Glomerular visceral epithelial cell (primary cell): Measurements from ENCODE around the gene CGREF1.
"Not testable (repeated sequence)": the region's sequence is repeated elsewhere in the genome, so short reads cannot be mapped to it uniquely, and the experiment has no call there.

Source experiments
- DNase-seq: peaks from one replicate; pipeline ENCODE4 v3.0.0-alpha.2; 2016; ENCODE audit errors: extremely low spot score

Gene CGREF1

DNA sequence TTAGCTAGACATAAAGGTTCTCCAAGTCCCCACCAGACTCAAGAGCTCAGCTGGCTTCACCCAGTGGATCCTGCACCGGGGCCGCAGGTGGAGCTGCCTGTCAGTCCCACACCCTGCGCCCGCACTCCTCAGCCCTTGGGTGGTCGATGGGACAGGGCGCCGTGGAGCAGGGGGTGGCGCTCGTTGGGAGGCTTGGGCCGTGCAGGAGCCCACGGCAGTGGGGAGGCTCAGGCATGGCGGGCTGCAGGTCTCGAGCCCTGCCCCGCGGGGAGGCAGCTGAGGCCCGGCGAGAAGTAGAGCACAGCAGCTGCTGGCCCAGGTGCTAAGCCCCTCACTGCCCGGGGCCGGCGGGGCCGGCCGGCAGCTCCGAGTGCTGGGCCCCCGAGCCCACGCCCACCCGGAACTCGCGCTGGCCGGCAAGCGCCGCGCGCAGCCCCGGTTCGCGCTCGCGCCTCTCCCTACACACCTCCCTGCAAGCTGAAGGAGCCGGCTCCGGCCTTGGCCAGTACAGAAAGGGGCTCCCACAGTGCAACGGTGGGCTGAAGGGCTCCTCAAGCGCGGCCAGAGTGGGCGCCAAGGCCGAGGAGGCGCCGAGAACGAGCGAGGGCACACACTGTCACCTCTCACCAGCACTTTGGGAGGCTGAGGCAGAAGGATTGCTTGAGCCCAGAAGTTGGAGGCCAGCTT, 7.4 kb downstream of the CGREF1 start:
- DNase-seq = not testable (repeated sequence)

DNA sequence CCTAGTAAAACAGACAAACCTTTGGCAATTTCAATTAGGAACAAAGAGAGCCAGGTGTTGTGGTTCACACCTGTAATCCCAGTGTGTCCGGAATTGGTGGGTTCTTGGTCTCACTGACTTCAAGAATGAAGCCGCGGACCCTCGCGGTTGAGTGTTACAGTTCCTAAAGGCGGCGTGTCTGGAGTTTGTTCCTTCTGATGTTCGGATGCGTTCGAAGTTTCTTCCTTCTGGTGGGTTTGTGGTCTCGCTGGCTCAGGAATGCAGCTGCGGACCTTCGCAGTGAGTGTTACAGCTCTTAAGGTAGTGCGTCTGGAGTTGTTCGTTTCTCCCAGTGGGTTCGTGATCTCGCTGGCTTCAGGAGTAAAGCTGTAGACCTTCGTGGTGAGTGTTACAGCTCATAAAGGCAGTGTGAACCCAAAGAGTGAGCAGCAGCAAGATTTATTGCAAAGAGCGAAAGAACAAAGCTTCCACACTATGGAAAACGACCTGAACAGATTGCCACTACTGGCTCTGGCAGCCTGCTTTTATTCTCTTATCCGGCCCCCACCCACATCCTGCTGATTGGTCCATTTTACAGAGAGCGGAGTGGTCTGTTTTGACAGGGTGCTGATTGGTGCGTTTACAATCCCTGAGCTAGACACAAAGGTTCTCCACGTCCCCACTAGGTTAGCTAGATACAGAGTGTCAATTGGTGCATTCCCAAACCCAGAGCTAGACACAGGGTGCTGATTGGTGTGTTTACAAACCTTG, 8.2 kb downstream of the CGREF1 start:
- not testable (repeated sequence) for DNase-seq

DNA sequence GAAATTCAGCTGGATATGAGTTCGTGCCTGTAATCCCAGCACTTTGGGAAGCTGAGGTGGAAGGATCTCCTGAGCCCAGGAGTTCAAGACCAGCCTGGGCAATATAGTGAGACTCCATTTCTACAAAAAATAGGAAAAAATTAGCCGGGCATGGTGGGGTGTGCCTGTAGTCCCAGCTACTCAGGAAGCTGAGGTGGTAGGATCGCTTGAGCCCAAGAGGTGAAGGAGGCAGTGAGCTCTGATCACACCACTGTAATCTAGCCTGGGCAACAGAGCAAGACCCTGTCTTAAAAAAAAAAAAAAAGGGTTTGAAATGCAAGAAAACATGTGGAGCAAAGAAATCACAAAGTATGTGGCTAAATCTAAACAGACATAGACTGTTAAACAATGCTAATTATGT, 9.8 kb downstream of the CGREF1 start:
- DNase-seq = no peak

DNA sequence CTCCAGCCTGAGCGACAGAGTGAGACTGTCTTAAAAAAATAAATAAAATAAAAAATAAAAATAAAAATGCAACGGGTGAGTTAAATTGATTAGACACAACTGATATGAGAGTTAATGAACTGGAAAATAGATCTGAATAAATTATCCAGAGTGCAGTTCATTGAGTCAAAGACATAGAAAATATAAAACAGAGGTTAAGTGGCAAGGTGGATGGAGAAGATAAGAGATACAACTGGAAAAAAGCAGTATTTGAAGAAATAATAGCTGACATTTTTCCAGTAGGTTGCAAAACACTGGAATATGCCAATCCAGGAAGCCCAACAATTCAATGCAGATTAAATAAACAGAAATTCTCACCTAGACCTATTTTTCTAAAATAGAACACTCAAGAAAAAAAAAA, 10.7 kb downstream of the CGREF1 start:
- DNase-seq = no peak

DNA sequence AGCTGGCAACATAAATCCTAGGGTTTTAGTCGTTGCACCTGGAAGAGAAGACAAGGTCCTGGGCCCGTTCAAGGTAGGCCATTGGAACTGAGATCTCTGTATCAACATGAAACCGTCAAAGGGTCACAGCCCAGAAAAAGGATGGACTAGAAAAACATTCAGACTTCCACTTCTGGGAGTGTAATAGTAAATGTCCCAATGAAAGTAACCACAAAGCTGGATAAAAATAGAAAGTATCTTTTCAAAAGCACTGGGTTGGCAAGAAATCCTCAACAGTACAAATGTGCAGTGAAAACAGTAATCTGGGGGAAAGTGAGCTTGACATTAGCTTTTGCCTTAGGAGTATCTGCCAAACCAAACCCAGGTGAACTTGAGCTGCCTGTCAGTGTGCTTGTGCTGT, 12.9 kb downstream of the CGREF1 start:
- no peak for DNase-seq

DNA sequence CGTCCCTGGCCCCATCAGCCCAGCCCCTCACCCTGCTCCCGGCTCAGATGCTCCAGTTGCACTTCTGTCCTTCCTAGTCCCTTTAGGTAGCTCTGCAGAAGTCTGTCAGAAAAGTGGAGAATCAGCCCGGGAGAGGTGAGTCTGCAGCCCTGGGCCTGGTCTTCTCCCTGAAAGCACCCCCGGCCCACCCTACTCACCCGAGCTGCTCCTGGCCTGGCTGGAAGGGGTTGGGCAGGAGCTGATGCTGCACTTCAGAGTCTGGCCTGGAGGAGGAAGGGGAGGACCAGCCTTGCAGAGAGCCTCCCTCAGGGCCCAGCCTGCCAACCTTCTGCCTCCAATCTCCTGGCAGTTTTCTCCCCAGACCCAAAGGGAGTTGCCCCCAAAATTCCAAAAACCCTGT, 16.6 kb downstream of the CGREF1 start:
- no peak for DNase-seq

DNA sequence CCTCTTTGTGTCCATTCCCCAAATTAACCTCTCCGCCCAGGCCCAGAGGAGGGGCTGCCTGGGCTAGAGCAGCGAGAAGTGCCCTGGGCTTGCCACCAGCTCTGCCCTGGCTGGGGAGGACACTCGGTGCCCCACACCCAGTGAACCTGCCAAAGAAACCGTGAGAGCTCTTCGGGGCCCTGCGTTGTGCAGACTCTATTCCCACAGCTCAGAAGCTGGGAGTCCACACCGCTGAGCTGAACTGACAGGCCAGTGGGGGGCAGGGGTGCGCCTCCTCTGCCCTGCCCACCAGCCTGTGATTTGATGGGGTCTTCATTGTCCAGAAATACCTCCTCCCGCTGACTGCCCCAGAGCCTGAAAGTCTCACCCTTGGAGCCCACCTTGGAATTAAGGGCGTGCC, 18.9 kb downstream of the CGREF1 start:
- DNase-seq = no peak

DNA sequence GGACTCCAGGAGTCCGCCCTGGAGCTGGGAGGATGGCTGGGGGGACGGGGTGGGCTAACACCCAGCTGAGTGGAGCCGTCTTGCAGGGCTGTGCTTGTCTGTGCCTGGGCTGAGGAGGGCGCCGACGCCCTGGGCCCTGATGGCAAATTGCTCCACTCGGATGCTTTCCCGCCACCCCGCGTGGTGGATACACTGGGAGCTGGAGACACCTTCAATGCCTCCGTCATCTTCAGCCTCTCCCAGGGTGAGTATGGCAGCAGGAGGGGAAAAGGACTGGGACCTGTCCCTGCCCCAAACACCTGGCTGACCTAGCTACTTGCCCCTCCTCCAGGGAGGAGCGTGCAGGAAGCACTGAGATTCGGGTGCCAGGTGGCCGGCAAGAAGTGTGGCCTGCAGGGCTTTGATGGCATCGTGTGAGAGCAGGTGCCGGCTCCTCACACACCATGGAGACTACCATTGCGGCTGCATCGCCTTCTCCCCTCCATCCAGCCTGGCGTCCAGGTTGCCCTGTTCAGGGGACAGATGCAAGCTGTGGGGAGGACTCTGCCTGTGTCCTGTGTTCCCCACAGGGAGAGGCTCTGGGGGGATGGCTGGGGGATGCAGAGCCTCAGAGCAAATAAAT, 19.5 kb downstream of the CGREF1 start:
- no peak for DNase-seq

DNA sequence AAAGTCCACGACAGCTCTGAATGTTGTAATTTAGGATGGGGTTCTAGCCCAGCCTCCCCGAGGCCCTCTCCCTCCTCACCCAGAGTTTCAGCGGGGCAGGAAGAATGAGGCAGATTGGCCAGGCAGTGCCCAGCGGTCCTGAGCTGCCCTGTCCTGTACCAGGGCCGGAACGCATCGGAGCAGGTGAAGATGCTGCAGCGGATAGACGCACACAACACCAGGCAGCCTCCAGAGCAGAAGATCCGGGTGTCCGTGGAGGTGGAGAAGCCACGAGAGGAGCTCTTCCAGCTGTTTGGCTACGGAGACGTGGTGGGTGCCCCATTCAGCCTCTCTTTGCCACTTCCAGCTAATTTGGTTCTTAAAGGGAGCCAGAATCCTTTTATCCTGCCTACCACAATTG, 21.6 kb downstream of the CGREF1 start:
- DNase-seq = no peak

DNA sequence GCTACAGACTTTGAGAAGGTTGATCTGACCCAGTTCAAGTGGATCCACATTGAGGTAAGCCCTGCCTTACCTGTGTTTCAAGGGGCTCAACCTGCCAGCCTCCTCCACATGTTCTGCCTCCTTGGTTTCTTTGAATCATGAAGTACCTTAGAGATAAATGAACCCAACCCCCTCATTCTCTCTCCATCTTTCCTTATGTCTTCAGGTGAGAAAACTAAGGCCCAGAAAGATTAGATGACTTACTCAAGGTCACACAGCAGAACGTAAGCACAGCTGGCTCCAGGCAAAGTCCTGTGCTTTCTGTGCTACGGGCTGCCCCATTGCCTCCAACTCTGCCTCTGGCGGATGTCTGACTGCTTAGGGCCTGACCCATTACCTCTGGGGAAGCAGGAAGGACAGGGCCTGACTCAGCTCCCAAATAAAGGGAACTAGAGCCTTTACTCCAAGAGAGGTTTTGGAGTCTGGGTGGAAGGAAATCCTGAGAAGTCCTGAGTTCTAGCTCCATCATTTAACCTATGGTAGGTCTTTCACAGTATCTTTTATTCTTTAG, 22.1 kb downstream of the CGREF1 start:
- DNase-seq = no peak

DNA sequence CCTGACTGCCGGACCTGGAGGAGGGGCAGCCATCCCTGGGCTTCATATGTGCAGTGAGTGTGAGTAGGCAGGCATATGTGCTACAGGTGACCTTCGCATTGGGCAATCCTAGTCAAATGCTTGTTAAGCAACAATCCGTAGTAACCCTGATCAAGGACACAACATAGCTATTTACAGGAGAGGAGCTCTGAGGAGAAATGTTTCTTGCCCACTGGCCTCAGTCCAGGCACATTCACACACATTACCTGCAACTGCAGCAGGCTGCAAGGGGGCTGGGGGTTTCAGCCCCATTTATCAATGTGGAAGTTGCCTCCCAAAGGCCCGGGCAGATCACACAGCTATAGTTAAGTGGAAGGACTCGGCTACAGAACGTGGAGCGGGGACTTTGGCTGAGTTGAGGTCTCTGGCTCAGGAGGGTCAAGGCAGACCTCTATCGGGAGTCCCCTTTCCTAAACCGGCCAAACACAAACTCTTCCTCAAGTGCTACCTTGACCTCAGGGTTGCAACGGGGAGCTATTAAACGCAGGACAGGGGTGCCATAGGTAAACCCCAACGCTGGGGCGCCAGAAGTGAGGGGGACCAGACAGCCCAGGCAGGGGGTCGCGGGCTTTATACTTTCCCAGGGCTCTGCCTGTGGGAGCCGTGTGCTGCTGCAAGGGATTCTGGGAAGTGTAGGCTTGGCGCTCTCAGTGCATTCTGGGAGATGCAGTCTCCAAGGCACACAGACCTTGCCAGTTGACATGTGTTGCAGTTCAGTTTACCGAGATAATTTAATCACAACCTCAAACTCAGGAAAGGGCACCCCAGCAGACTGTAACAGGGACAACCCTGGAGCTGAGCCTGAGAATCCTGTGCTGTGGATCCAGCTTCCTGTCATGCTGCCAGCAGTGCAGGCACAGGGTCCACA, 22.9 kb downstream of the CGREF1 start:
- no peak for DNase-seq

DNA sequence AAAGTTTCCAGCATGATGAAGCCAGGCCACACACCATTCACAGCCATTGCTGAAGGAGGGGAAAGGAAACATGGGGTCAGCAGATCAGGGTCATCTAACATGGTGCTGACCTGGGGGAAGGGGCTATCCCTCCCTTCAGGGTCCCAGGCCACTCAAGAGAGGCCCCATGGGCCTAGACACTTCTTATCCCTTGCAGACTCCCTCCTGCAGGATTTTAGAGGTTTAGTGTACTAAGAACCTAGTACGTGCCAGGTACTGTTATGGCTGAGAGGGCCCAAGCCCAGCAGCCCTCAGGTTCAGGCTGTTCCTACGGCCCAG, 23.5 kb downstream of the CGREF1 start:
- DNase-seq = no peak

DNA sequence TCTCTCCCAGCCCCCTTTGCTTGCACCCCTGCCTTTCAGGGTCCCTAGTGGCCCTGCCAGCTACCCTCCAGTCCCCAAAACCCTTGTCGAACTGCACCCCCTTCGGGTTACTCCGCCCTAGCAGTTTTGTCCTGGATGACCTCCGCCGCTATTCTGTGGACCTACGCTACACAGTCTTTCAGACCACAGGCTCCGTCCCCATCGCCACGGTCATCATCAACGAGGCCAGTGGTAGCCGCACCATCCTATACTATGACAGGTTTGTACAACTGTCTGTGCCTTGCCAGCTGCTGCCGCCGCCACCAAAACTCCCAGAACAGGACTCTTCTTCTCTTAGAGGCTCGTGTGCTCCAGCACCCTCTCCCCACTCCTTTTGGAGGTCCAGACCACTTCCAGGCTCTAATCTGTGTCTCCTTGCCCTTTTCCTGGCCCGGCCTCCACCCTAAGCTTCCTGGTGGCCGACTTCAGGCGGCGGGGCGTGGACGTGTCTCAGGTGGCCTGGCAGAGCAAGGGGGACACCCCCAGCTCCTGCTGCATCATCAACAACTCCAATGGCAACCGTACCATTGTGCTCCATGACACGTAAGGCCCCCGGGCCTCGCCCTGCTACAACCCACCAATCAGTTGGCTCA, 24.5 kb downstream of the CGREF1 start:
- no peak for DNase-seq

DNA sequence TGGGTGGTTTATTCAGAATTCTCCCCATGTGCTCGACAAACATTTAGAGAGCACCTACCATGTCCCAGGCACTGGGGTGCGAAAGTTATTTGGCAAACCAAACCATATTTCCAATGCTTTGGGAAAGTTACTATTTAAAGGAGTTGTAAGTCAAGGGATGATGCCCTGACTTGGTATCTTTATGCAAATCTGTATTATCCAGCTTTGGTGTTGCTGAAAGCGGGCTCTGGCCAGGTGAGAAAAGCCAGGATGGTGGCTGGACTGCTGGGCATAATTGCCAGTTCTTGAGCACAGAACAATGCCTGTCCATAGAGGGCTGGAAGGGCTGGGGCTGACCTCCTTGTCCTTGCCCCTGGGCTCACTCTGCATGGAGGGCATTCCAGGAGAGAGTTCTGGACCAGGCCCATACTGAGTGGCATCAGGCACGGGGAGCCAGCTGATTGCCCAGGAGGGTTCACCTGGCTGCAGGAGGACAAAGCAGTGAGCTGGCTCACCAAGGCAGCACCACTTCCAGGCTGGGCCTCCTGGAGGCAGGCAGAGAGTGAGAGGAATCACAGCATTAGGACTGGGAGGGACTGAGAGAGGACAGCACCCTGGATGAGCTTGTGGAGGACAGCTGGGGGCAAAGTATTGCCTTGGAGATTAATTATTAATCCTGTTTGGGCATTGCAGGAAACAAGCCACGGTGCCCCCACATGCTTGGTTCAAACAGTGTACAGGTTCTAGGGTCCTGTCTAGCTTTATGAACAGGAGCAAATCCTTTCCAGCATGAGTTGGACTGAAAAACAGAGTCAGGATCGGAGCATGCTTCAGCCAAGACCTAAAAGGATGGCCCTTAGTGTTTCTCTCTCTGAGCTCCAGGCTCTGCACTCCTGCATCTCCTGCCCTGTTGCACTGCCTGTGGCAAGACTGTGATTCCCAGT, 25.2 kb downstream of the CGREF1 start:
- no peak for DNase-seq

DNA sequence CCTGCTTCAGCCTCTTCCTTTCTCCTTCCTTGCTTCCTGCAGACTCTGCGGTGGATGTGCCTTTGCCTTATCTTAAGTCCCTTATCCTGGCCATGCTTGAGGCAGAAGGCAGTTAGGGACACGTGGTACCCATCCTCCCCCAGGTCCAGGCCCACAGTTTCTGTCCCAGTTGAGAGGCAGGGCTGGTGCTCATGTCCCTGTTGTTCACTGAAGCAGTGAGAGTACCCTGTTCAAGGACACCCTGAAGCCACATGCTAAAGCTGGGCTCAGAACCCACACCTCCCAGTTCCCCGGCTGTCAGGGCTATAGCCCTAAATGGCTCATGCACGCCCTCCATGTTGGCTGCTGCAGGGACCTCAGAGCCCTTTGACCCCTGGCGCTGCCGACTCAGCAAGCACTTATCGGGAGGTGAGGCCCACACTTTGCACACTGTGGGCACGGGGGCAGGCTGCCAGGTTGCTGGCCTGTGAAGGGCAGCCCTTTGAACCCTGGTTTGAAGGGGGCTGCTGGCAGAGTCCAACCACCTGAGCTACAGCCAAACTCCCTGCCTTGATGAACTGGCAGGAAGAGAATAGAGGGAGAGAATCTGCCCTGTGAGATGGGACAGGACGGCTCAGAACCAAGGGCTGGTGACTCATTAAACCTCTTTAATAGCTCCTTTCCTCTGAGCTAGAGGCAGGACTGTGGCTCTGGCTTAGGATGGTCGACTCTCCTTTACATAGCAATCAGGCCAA, 26.1 kb downstream of the CGREF1 start:
- DNase-seq = no peak

DNA sequence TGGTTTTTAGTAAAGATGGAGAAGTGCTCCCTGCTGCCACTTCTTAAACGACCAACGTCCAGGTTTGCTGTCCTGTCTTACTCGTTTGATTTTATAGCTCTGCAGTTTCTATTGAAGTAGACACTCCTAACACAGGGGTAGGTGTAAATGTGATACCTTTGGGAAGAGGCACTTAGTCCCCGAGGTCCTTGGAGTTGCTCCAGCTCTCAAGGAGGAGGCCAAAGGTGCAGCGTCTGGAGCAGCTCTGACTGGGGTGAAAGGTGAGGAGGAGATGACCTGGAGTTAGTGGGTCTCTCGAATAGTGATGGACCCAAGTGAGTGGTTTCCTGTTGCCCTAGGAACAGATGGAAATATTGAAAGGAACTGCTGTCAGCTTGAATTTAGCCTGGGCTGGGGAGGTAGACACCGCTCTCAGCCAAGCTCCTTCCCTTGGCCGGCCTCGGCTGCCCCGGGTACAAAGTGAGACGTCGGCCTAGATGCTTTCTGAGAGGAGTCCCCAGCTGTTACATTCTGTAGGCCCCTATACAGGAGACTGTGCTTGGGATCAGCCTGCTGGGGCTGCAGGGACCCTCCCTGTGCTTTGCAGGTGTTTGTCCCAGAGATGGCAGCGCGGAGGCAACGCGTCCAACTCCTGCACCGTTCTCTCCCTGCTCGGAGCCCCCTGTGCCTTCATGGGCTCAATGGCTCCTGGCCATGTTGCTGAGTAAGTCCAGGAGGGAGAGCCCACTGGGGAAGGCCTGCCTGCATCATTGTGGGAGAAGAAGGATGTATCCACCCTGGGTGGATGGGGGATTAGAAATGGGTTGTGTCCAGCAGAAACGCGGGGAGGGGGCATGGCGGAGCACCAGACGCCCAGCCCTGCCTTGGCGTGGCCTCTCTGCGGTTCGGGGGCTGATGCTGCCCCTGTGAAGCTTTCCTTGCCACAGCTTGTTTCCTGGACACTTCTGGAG, 26.9 kb downstream of the CGREF1 start:
- DNase-seq = no peak

DNA sequence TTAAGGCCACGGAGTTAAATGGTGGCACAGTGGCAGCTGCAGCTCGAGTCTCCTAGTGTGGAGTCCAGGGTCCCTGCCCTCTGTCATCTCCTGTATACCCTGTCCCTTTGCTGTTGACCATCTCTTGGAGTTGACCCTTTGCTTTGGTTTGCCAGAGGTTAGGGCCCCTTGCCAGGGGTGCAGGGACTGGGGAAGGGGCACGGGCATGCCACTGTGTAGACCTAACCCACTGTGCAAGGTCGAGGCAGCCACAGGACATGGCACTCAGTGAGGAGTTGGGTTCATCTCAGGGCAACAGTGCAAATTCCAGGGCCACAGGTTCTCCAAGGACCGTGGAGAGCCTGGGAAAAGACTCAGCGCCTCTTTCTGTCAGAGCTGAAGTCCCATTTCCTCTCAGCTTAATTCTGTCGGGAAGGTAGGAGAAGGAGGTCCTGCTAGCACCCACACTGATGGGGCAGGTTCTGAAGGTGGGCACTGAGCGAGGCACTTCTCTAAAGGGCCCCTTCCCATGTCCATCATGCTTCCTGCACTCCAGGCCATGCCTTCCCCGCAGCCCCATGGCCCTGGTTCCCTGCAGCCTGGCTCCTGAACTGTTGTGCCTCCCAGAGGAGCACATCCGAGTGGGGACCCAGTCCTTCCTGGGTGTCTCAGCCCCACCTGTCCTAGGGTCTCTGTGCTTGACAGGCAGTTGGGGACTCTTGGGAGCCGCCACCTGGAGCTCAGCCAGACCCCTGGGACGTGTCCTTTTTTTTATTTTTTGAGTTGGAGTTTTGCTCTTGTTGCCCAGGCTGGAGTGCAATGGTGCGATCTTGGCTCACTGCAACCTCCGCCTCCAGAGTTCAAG, 29.6 kb downstream of the CGREF1 start:
- no peak for DNase-seq

DNA sequence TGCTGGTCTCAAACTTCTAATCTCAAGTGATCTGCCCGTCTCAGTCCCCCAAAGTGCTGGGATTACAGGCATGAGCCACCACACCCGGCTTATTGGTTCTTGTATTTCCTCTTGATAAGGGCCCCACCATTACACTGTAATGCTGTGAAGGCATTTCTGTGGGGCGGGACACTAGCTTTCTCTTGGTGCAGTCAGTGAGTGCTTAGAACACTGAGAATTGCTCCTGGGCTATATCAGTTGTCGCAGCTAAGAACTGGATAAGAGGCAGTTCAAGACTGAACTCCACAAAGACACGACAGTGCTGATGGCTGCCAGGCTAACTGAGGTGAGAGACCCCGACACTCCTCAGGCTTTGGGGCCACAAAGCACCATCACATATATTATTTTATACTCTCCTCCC, 30.3 kb downstream of the CGREF1 start:
- no peak for DNase-seq
